ENCODE results near the gene ZNF226. TPM values are rescaled to one million over a fixed set of nuclear protein-coding genes. Genes with fewer than 3 reads are reported as not detected.
"Not testable (repeated sequence)": the region's sequence is repeated elsewhere in the genome, so short reads cannot be mapped to it uniquely, and the experiment has no call there.

The ZNF226 gene
- total RNA-seq, 2 donors from 2014 or later = 9.2 to 14.5 TPM

GRCh38 chr19:44190020-44190419 lies 25.1 kb downstream of the ZNF226 start:
- H3K27ac Mint-ChIP-seq = no peak overlapping the region
- no peak overlapping the region for H3K4me3 Mint-ChIP-seq
- peaks cover 24% of the 10 kb centered on the region for H3K9me3 Mint-ChIP-seq
- no peaks in the 10 kb centered on the region for H3K4me1 Mint-ChIP-seq
- peaks cover 4% of the 10 kb centered on the region for H3K27me3 Mint-ChIP-seq
- H3K36me3 Mint-ChIP-seq (ENCODE audit: low read depth) = no peaks in the 10 kb centered on the region
- no peak for ATAC-seq (replicated peaks)

GRCh38 chr19:44192127-44192526 lies 27.2 kb downstream of the ZNF226 start:
- H3K27me3 Mint-ChIP-seq = peaks cover 4% of the 10 kb centered on the region
- no peak for ATAC-seq (replicated peaks)
- H3K27ac Mint-ChIP-seq = no peak overlapping the region
- H3K36me3 Mint-ChIP-seq (ENCODE audit: low read depth) = no peaks in the 10 kb centered on the region
- H3K9me3 Mint-ChIP-seq = peaks cover 30% of the 10 kb centered on the region
- H3K4me3 Mint-ChIP-seq = no peak overlapping the region
- no peaks in the 10 kb centered on the region for H3K4me1 Mint-ChIP-seq

GRCh38 chr19:44196772-44197171 lies 31.9 kb downstream of the ZNF226 start:
- no peak overlapping the region for H3K27ac Mint-ChIP-seq
- peaks cover 20% of the 10 kb centered on the region for H3K9me3 Mint-ChIP-seq
- no peaks in the 10 kb centered on the region for H3K4me1 Mint-ChIP-seq
- ATAC-seq (replicated peaks) = no peak
- H3K36me3 Mint-ChIP-seq (ENCODE audit: low read depth) = no peaks in the 10 kb centered on the region
- H3K27me3 Mint-ChIP-seq = no peaks in the 10 kb centered on the region
- no peak overlapping the region for H3K4me3 Mint-ChIP-seq

- H3K36me3 Mint-ChIP-seq (ENCODE audit: low read depth) = peaks cover 5% of the 10 kb centered on the region
These were observed 37.6 kb downstream of the ZNF226 start for GRCh38 chr19:44202470-44202869.

GRCh38 chr19:44202974-44203373 lies 38.1 kb downstream of the ZNF226 start:
- peaks cover 8% of the 10 kb centered on the region for H3K27me3 Mint-ChIP-seq
- peaks cover 12% of the 10 kb centered on the region for H3K9me3 Mint-ChIP-seq
- no peak overlapping the region for H3K4me3 Mint-ChIP-seq
- peaks cover 8% of the 10 kb centered on the region for H3K4me1 Mint-ChIP-seq
- no peak overlapping the region for H3K27ac Mint-ChIP-seq
- no peak for ATAC-seq (replicated peaks)
- H3K36me3 Mint-ChIP-seq (ENCODE audit: low read depth) = peaks cover 5% of the 10 kb centered on the region

More at GRCh38 chr19:44202470-44202869, 37.6 kb downstream of the ZNF226 start:
- Mint-ChIP-seq H3K27ac (no peak overlapping the region), H3K4me1 (peaks cover 5% of the 10 kb centered on the region), H3K9me3 (peaks cover 12% of the 10 kb centered on the region), H3K4me3 (no peak overlapping the region), H3K27me3 (peaks cover 8% of the 10 kb centered on the region)
- ATAC-seq (replicated peaks) = no peak

- H3K4me1 Mint-ChIP-seq; H3K36me3 Mint-ChIP-seq (ENCODE audit: low read depth); ATAC-seq (replicated peaks); H3K27ac Mint-ChIP-seq; H3K27me3 Mint-ChIP-seq; H3K4me3 Mint-ChIP-seq: not testable (repeated sequence)
- H3K9me3 Mint-ChIP-seq = peaks cover 12% of the 10 kb centered on the region
These were observed 39.0 kb downstream of the ZNF226 start for GRCh38 chr19:44203877-44204276.

- Mint-ChIP-seq H3K27me3 (peaks cover 8% of the 10 kb centered on the region), H3K4me3 (no peak overlapping the region), H3K9me3 (peaks cover 12% of the 10 kb centered on the region), H3K36me3 (ENCODE audit: low read depth) (peaks cover 5% of the 10 kb centered on the region), H3K27ac (no peak overlapping the region), H3K4me1 (peaks cover 8% of the 10 kb centered on the region)
- no peak for ATAC-seq (replicated peaks)
These were observed 39.9 kb downstream of the ZNF226 start for GRCh38 chr19:44204772-44205171.

- ATAC-seq (replicated peaks) = peak; percentile 96
- peaks cover 4% of the 10 kb centered on the region for H3K27me3 Mint-ChIP-seq
- peaks cover 5% of the 10 kb centered on the region for H3K36me3 Mint-ChIP-seq (ENCODE audit: low read depth)
- peak overlapping the region; percentile 91 for H3K4me3 Mint-ChIP-seq
- peak overlapping the region; percentile 82 for H3K27ac Mint-ChIP-seq
- peaks cover 8% of the 10 kb centered on the region for H3K4me1 Mint-ChIP-seq
- H3K9me3 Mint-ChIP-seq = peaks cover 10% of the 10 kb centered on the region
These were observed 42.4 kb downstream of the ZNF226 start for GRCh38 chr19:44207126-44207803.

GRCh38 chr19:44212250-44212865 lies 47.5 kb downstream of the ZNF226 start, which contains the start of gene ZNF227:
ZNF227 (plus strand) TSS chr19:44212532; CDS start chr19:44217793, 5,261 bp downstream.
- H3K9me3 Mint-ChIP-seq = no peaks in the 10 kb centered on the region
- peak within 1 kb of the TSS; percentile 92 for H3K4me3 Mint-ChIP-seq
- H3K4me1 Mint-ChIP-seq = peaks cover 16% of the 10 kb centered on the region
- peak; percentile 97 for ATAC-seq (replicated peaks)
- H3K27ac Mint-ChIP-seq = peak within 1 kb of the TSS; percentile 87
- H3K36me3 Mint-ChIP-seq (ENCODE audit: low read depth) = peaks cover 46% of the 10 kb centered on the region
- no peaks in the 10 kb centered on the region for H3K27me3 Mint-ChIP-seq

GRCh38 chr19:44212866-44213346 lies 48.0 kb downstream of the ZNF226 start:
- ATAC-seq (replicated peaks) = peak; percentile 28
- peaks cover 51% of the 10 kb centered on the region for H3K36me3 Mint-ChIP-seq (ENCODE audit: low read depth)

GRCh38 chr19:44219926-44220325 lies 55.0 kb downstream of the ZNF226 start:
- not testable (repeated sequence) for H3K9me3 Mint-ChIP-seq; H3K4me3 Mint-ChIP-seq; H3K27ac Mint-ChIP-seq; H3K4me1 Mint-ChIP-seq; ATAC-seq (replicated peaks); H3K27me3 Mint-ChIP-seq
- H3K36me3 Mint-ChIP-seq (ENCODE audit: low read depth) = peaks cover 85% of the 10 kb centered on the region

More at GRCh38 chr19:44212866-44213346, 48.0 kb downstream of the ZNF226 start:
- no peaks in the 10 kb centered on the region for H3K27me3 Mint-ChIP-seq
- peaks cover 13% of the 10 kb centered on the region for H3K4me1 Mint-ChIP-seq
- H3K27ac Mint-ChIP-seq = peak overlapping the region; percentile 87
- H3K4me3 Mint-ChIP-seq = peak overlapping the region; percentile 92
- no peaks in the 10 kb centered on the region for H3K9me3 Mint-ChIP-seq

- not testable (repeated sequence) for H3K4me3 Mint-ChIP-seq; H3K9me3 Mint-ChIP-seq; H3K4me1 Mint-ChIP-seq; ATAC-seq (replicated peaks); H3K27me3 Mint-ChIP-seq; H3K27ac Mint-ChIP-seq
- H3K36me3 Mint-ChIP-seq (ENCODE audit: low read depth) = peaks cover 84% of the 10 kb centered on the region
These were observed 55.9 kb downstream of the ZNF226 start for GRCh38 chr19:44220761-44221160.

GRCh38 chr19:44221291-44221690 lies 56.4 kb downstream of the ZNF226 start:
- not testable (repeated sequence) for H3K27ac Mint-ChIP-seq; H3K27me3 Mint-ChIP-seq; ATAC-seq (replicated peaks); H3K9me3 Mint-ChIP-seq; H3K4me3 Mint-ChIP-seq; H3K4me1 Mint-ChIP-seq
- H3K36me3 Mint-ChIP-seq (ENCODE audit: low read depth) = peaks cover 84% of the 10 kb centered on the region

Data from activated T-helper 17 cell treated with anti-CD3 and anti-CD28 coated beads, Interleukin-2, amount 50 U/mL, for 72 hours (primary cell).